COLO668 (cell line): ENCODE results near the gene DAO.
"Not testable (repeated sequence)": the region's sequence is repeated elsewhere in the genome, so short reads cannot be mapped to it uniquely, and the experiment has no call there.

Experiments used
- DNase-seq: peaks from one replicate; lab custom pipeline; 2025; ENCODE audit not compliant: unreplicated experiment; lab: John Stamatoyannopoulos, UW

DAO gene

GRCh38 chr12:108849660-108850059, 30.2 kb upstream of the DAO start:
- no peak for DNase-seq

- DNase-seq: no peak
Measured at GRCh38 chr12:108850854-108851573, 28.9 kb upstream of the DAO start.

GRCh38 chr12:108852674-108853309, 27.1 kb upstream of the DAO start:
- DNase-seq: no peak

GRCh38 chr12:108853426-108853825, 26.5 kb upstream of the DAO start:
- DNase-seq: no peak

GRCh38 chr12:108853981-108854446, 25.9 kb upstream of the DAO start:
- DNase-seq: no peak

GRCh38 chr12:108854451-108855283, 25.2 kb upstream of the DAO start:
- no peak for DNase-seq

GRCh38 chr12:108855284-108856169, 24.4 kb upstream of the DAO start:
- no peak for DNase-seq

GRCh38 chr12:108856170-108856427, 23.8 kb upstream of the DAO start:
- DNase-seq: no peak

GRCh38 chr12:108856428-108857157, 23.3 kb upstream of the DAO start:
- DNase-seq: peak; percentile 52

GRCh38 chr12:108857158-108857407, 22.8 kb upstream of the DAO start:
- no peak for DNase-seq

GRCh38 chr12:108858311-108859074, 21.4 kb upstream of the DAO start:
- DNase-seq: peak; percentile 14

- DNase-seq: not testable (repeated sequence)
Measured at GRCh38 chr12:108859141-108859922, 20.6 kb upstream of the DAO start.

- no peak for DNase-seq
Measured at GRCh38 chr12:108859923-108860291, 20.0 kb upstream of the DAO start.

- no peak for DNase-seq
Measured at GRCh38 chr12:108860443-108860842, 19.4 kb upstream of the DAO start.

GRCh38 chr12:108861878-108862587, 17.9 kb upstream of the DAO start:
- no peak for DNase-seq

- DNase-seq: no peak
Measured at GRCh38 chr12:108862588-108862959, 17.3 kb upstream of the DAO start.

- DNase-seq: no peak
Measured at GRCh38 chr12:108865169-108865568, 14.7 kb upstream of the DAO start.

GRCh38 chr12:108866083-108866482, 13.8 kb upstream of the DAO start:
- DNase-seq: not testable (repeated sequence)

GRCh38 chr12:108868781-108869180, 11.1 kb upstream of the DAO start:
- no peak for DNase-seq
